Neural progenitor cell (in vitro differentiated cells): Measurements from ENCODE around the gene PIP5K1B.

ENCODE experiments used
- EZH2 ChIP-seq: fragments of 200-600 bp; sonication (generic); IDR thresholded peaks from 2 replicates; pipeline ENCODE4 v1.6.1; 2017; ENCODE audit warnings: antibody characterized with exemption, mild to moderate bottlenecking, moderate library complexity
- TF ChIP-seq, protein P1 (sequence below): fragments of 200-600 bp; sonication (generic); IDR thresholded peaks from 2 replicates; pipeline ENCODE4 v1.5.1; 2017; ENCODE audit warnings: antibody characterized with exemption, mild to moderate bottlenecking

DNA sequence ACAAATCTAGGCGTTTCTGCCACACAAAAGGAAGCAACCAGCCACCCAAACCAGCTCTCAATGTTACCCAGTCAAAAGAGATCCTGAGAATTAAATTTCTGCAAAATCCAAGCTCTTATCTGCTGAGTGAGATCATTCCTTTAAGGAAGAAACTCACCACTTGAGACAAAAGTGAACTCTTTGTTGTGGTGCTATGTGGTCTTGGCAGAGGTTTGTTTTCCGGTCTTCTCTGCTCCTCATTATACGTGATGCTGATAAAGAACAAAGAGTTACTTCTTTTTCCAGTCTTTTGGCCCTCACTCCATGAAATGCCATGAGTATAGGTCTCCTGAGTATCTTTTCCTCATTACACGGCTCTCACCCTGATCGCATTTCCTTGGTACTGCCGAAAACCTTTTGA lies 226.8 kb downstream of the PIP5K1B start:
- TF ChIP-seq, protein P1, sequence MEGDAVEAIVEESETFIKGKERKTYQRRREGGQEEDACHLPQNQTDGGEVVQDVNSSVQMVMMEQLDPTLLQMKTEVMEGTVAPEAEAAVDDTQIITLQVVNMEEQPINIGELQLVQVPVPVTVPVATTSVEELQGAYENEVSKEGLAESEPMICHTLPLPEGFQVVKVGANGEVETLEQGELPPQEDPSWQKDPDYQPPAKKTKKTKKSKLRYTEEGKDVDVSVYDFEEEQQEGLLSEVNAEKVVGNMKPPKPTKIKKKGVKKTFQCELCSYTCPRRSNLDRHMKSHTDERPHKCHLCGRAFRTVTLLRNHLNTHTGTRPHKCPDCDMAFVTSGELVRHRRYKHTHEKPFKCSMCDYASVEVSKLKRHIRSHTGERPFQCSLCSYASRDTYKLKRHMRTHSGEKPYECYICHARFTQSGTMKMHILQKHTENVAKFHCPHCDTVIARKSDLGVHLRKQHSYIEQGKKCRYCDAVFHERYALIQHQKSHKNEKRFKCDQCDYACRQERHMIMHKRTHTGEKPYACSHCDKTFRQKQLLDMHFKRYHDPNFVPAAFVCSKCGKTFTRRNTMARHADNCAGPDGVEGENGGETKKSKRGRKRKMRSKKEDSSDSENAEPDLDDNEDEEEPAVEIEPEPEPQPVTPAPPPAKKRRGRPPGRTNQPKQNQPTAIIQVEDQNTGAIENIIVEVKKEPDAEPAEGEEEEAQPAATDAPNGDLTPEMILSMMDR: no peak
- no peak for TF ChIP-seq EZH2
